Mucosa of rectum (tissue), 2 donors: Measurements from ENCODE around the gene ALDH1B1.

ENCODE experiments used
- H3K27ac ChIP-seq, 2 donors: one replicate each; pipeline ENCODE4 v1.7.0; 2013; ENCODE audit warnings: inconsistent platforms in 2 of 2, low read depth in 2 of 2, low read length in 2 of 2
- H3K27me3 ChIP-seq, 2 donors: one replicate each; pipeline ENCODE4 v1.7.0; 2013; ENCODE audit warnings: low read length in 2 of 2; ENCODE audit not compliant: control insufficient read depth in 2 of 2, insufficient read depth in 2 of 2
- H3K36me3 ChIP-seq, 2 donors: one replicate each; pipeline ENCODE4 v1.7.0; 2013; ENCODE audit warnings: low read length in 2 of 2; ENCODE audit not compliant: control insufficient read depth in 2 of 2, insufficient read depth in 2 of 2
- H3K4me1 ChIP-seq, 2 donors: one replicate each; pipeline ENCODE4 v1.7.0; 2013; ENCODE audit warnings: low read length in 2 of 2, mild to moderate bottlenecking in 1 of 2; ENCODE audit not compliant: control insufficient read depth in 2 of 2, insufficient read depth in 2 of 2
- H3K4me3 ChIP-seq, 2 donors: one replicate each; pipeline ENCODE4 v1.7.0; 2013; ENCODE audit warnings: low read length in 2 of 2
- H3K9ac ChIP-seq, 2 donors: one replicate each; pipeline ENCODE4 v1.7.0; 2013; ENCODE audit warnings: low read length in 2 of 2, low read depth in 1 of 2, mild to moderate bottlenecking in 1 of 2
- H3K9me3 ChIP-seq, 2 donors: one replicate each; pipeline ENCODE4 v1.7.0; 2013; ENCODE audit warnings: low read length in 2 of 2; ENCODE audit not compliant: control insufficient read depth in 2 of 2
- donor health status: healthy.
- donor health status: Normal muscosa, but diverticular disease.

The ALDH1B1 gene

DNA sequence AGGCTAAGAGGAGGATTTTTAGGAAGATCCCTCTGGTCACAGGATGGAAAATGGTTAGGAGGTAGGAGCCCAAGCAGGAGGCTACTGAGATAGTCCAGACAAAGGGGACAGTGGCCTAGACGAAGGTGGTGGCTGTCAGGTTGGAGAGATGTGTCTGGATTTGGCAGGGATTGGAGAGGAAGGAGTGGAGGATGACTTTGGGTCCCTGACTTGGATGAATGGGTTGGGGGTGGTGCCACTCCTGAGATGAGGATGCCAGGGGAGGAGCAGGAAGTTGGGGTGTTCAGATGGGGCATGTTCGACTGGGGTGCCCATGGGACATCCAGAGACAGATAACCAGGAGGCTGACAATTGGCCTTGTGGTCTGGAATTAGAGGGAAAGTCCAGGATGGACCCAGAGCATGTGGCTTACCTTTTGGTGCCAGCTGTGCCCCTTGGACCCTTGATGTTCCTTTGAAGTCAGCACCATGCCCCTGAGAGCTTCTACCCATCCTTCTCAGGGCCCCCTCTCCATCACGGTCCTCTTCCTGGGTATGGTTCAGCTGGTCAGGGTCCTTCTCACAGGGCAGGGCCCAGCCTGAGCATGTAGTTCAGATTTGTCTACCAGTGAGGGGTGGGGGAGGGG, 46.9 kb downstream of the ALDH1B1 start:
- Histone ChIP-seq H3K9ac (no peak overlapping the region), H3K9me3 (no peaks in the 10 kb centered on the region), H3K36me3 (no peaks in the 10 kb centered on the region), H3K4me1 (peaks cover 0 to 2% of the 10 kb centered on the region in 2 donors), H3K4me3 (no peak overlapping the region), H3K27ac (no peak overlapping the region), H3K27me3 (no peaks in the 10 kb centered on the region)

GRCh38 chr9:38439916-38440301, 47.4 kb downstream of the ALDH1B1 start:
- Histone ChIP-seq H3K27me3 (no peaks in the 10 kb centered on the region), H3K9ac (no peak overlapping the region), H3K4me3 (no peak overlapping the region), H3K36me3 (no peaks in the 10 kb centered on the region), H3K4me1 (peaks cover 0 to 2% of the 10 kb centered on the region in 2 donors), H3K27ac (no peak overlapping the region), H3K9me3 (no peaks in the 10 kb centered on the region)

GRCh38 chr9:38440516-38440915, 48.0 kb downstream of the ALDH1B1 start:
- Histone ChIP-seq H3K36me3 (no peaks in the 10 kb centered on the region), H3K4me3 (no peak overlapping the region), H3K27ac (no peak overlapping the region), H3K9me3 (no peaks in the 10 kb centered on the region), H3K4me1 (peaks cover 0 to 2% of the 10 kb centered on the region in 2 donors), H3K27me3 (no peaks in the 10 kb centered on the region), H3K9ac (no peak overlapping the region)

DNA sequence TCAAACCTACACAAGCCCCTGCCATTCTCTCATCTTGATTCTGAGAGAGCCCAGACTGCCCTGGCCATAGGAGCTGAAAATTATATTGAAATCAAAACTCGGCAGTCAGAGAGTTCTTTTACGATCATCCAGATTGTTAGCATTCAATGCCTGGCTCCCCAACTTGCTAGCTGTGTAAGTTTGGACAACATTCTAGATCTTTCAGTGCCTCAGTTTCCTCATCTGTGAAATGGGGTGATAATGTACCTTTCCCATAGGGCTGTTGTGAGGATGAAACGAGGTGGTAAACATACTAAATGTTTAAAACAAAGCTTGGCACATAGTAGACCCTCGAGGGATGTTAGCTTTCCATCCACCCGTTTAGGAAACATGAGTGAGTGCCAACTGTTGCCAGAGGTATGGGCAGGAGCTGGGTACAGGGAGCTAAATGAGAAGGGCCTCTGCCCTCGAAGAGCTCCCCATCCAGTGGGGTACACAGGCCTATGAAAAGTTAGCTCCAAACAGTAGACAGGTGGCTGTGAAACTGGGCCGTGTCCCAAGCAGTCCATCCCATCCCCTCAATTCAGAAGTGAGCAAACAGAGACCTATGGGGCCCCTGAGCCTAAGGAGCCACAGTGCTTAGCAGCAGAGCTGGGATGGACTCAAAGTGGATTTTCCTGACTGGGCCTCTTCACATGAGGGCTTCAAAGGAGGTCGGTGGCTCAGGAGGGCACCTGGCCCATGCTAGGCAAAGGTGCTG, 49.0 kb downstream of the ALDH1B1 start:
- H3K27me3 ChIP-seq: no peaks in the 10 kb centered on the region
- H3K4me3 ChIP-seq: no peak overlapping the region
- H3K4me1 ChIP-seq: peaks cover 0 to 2% of the 10 kb centered on the region in 2 donors
- no peak overlapping the region for H3K27ac ChIP-seq
- no peak overlapping the region for H3K9ac ChIP-seq
- no peaks in the 10 kb centered on the region for H3K9me3 ChIP-seq
- no peaks in the 10 kb centered on the region for H3K36me3 ChIP-seq

GRCh38 chr9:38442473-38443096, 50.1 kb downstream of the ALDH1B1 start:
- no peaks in the 10 kb centered on the region for H3K4me1 ChIP-seq
- no peaks in the 10 kb centered on the region for H3K27me3 ChIP-seq
- H3K27ac ChIP-seq: no peak overlapping the region
- no peak overlapping the region for H3K4me3 ChIP-seq
- H3K9ac ChIP-seq: no peak overlapping the region
- H3K36me3 ChIP-seq: no peaks in the 10 kb centered on the region
- H3K9me3 ChIP-seq: no peaks in the 10 kb centered on the region

GRCh38 chr9:38443181-38443580, 50.7 kb downstream of the ALDH1B1 start:
- Histone ChIP-seq H3K9me3 (no peaks in the 10 kb centered on the region), H3K9ac (no peak overlapping the region), H3K36me3 (no peaks in the 10 kb centered on the region), H3K27me3 (no peaks in the 10 kb centered on the region), H3K27ac (no peak overlapping the region), H3K4me1 (no peaks in the 10 kb centered on the region), H3K4me3 (no peak overlapping the region)

DNA sequence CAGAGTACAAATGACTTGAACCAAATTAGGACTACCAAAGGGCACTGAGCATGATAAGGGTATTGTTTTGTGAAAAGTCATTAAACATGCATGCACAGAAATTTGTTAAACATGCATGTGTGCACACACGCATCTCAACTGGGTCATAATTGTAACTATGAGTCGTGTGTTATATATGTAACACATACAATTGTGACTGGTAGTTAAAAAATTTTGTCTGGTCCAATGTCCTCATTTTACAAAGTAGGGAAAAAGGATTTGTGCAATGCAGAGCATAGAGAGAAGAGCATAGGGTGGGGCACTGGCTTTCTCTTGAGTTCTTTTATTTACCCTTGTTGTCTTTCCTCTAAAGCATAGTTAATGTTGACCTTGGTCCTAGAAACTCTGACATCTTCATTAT, 51.1 kb downstream of the ALDH1B1 start:
- Histone ChIP-seq H3K9me3 (no peaks in the 10 kb centered on the region), H3K36me3 (no peaks in the 10 kb centered on the region), H3K27me3 (no peaks in the 10 kb centered on the region), H3K4me3 (no peak overlapping the region), H3K27ac (no peak overlapping the region), H3K4me1 (no peaks in the 10 kb centered on the region), H3K9ac (no peak overlapping the region)

- Histone ChIP-seq H3K9me3 (peaks cover 0 to under 1% of the 10 kb centered on the region in 2 donors), H3K27ac (no peak overlapping the region), H3K4me1 (no peaks in the 10 kb centered on the region), H3K9ac (no peak overlapping the region), H3K36me3 (no peaks in the 10 kb centered on the region), H3K27me3 (no peaks in the 10 kb centered on the region), H3K4me3 (no peak overlapping the region)
Measured at GRCh38 chr9:38445154-38446043, 52.9 kb downstream of the ALDH1B1 start.

DNA sequence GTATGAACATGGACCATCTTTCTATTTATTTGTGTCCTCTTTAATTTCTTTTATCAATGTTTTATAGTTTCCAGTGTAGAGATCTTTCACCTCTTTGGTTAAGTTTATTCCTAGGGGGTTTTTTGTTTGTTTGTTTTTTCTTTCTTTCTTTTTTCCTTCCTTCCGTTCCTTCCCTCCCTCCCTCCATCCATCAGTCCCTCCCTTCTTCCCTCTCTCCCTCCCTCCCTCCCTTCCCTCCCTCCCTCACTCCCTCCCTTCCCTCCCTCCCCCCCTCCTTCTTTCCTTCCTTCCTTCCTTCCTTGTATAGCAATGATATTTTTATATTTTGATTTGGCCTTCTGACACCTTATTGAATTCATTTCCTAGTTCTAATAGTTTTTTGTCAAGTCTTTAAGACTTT, 55.2 kb downstream of the ALDH1B1 start:
- Histone ChIP-seq H3K4me1 (no peaks in the 10 kb centered on the region), H3K9ac (no peak overlapping the region), H3K27ac (no peak overlapping the region), H3K27me3 (no peaks in the 10 kb centered on the region), H3K4me3 (no peak overlapping the region), H3K36me3 (no peaks in the 10 kb centered on the region), H3K9me3 (peaks cover 0 to 5% of the 10 kb centered on the region in 2 donors)
